ENCODE data around the gene KLHL33. TPM values are rescaled to one million over a fixed set of nuclear protein-coding genes. Genes with fewer than 3 reads are reported as not detected.
A peak's percentile ranks its signal among the peaks of the same experiment; 100 is the strongest.

Gene KLHL33
- total and polyA plus RNA-seq, 11 donors, result 0.07 to 1.00 (median 0.58) TPM

DNA sequence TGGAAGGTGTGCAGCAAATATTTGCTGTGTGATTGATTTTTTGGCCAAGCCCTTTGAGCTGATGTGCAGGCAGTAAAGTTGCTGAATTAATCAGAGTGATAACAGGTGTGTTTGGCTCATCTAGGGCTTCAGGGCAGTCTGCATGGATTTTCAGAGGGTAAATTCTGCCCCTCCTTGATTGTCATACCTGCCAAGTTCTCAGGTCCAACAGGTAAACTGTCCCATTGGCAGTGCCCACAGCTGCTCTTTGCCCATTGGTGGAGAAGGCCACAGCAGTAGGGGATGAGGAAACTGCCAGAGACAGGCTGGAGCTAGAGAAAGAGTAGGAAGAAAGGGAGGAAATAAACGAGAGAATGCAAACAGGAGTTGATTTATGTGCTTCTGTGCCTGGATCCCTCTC is 56.2 kb downstream of the KLHL33 start:
- TF ChIP-seq, protein P1, sequence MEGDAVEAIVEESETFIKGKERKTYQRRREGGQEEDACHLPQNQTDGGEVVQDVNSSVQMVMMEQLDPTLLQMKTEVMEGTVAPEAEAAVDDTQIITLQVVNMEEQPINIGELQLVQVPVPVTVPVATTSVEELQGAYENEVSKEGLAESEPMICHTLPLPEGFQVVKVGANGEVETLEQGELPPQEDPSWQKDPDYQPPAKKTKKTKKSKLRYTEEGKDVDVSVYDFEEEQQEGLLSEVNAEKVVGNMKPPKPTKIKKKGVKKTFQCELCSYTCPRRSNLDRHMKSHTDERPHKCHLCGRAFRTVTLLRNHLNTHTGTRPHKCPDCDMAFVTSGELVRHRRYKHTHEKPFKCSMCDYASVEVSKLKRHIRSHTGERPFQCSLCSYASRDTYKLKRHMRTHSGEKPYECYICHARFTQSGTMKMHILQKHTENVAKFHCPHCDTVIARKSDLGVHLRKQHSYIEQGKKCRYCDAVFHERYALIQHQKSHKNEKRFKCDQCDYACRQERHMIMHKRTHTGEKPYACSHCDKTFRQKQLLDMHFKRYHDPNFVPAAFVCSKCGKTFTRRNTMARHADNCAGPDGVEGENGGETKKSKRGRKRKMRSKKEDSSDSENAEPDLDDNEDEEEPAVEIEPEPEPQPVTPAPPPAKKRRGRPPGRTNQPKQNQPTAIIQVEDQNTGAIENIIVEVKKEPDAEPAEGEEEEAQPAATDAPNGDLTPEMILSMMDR (IDR thresholded peaks at IDR 0.05), result no peak
- TF ChIP-seq POLR2A (IDR thresholded peaks at IDR 0.05), result no peak
- Histone ChIP-seq H3K4me1 (no peaks in the 10 kb centered on the region), H3K4me3 (no peak overlapping the region), H3K36me3 (peaks cover 1 to 100% (median 100%) of the 10 kb centered on the region in 9 donors), H3K27ac (no peak overlapping the region), H3K27me3 (no peaks in the 10 kb centered on the region), H3K9me3 (no peaks in the 10 kb centered on the region)
- WGBS, 4 donors, result 73 to 94% (median 82%) methylated on average over 1 of the region's 1 CpG
- intact Hi-C loops (cut with DNase I), result no loop called here
- ATAC-seq, result no peak
- no peak for DNase-seq

DNA sequence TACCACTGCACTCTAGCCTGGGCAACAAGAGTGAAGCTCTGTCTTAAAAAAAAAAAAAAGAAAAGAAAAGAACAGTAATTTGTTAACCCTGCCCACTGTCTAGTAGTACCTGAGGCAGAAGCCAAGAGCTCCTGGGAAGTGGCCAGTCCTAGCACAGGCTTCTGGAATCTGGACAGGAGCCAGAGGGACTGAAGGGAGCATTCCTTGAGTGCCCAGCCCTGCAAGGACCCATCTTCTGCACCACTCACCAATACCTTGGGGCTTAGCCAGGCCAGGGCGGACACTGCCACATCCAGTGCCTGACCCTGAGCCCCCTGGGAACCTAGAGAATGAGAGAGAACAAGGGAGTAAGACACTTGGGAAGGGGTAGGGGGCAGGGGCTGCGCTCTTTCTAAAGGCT is 58.8 kb downstream of the KLHL33 start:
- 82 to 97% (median 93%) methylated on average over 1 to 2 of the region's 2 CpGs for WGBS, 4 donors
- Histone ChIP-seq H3K4me1 (no peaks in the 10 kb centered on the region), H3K36me3 (peaks cover 0 to 100% (median 99%) of the 10 kb centered on the region in 9 donors), H3K27me3 (no peaks in the 10 kb centered on the region), H3K9me3 (no peaks in the 10 kb centered on the region), H3K4me3 (no peak overlapping the region), H3K27ac (no peak overlapping the region)
- ATAC-seq, result peak in 1 of 4 donors; percentile 21
- TF ChIP-seq, protein P1 (IDR thresholded peaks at IDR 0.05), result no peak
- no peak for TF ChIP-seq POLR2A (IDR thresholded peaks at IDR 0.05)
- intact Hi-C loops (cut with DNase I), result no loop called here
- DNase-seq, result no peak

DNA sequence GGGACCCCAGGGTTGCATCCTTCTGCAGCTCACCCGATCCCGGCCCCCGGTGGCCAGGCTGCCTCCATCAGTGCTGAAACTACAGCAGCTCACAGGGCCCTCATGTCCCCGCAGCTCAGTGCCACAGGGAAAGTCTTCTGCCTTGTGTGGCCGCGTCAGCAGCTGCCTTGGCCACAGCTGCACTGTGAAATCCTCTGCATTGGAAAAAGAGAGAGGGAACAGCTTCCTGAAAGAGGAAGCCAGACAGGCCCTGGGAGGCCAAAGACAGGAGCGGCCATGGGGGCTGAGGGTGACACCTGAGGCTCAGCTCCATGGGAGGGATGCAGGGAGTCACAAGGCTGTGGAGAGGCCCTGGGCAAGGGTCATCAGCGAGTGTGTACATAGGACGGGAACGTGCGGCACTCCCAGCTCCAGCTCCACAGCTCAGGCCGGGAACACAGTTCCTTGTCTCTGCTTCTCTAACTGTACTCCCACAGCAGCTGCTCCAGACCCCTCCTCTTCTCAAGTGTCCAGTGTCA is 59.8 kb downstream of the KLHL33 start:
- DNase-seq (no peak), ATAC-seq (peak in 1 of 4 donors; percentile 36)
- H3K27me3 ChIP-seq, result no peaks in the 10 kb centered on the region
- H3K36me3 ChIP-seq, result peaks cover 0 to 100% (median 98%) of the 10 kb centered on the region in 9 donors
- 94 to 95% (median 95%) methylated on average over 12 of the region's 12 CpGs for WGBS, 4 donors
- H3K4me3 ChIP-seq, result no peak overlapping the region
- intact Hi-C loops (cut with DNase I), result no loop called here
- no peaks in the 10 kb centered on the region for H3K9me3 ChIP-seq
- H3K27ac ChIP-seq, result no peak overlapping the region
- H3K4me1 ChIP-seq, result no peaks in the 10 kb centered on the region
- TF ChIP-seq POLR2A (IDR thresholded peaks at IDR 0.05), result no peak
- TF ChIP-seq, protein P1 (IDR thresholded peaks at IDR 0.05), result no peak

Other genes with a start within 250 kb of the KLHL33 start
- not detected for gene OR11G2, start 245.3 kb downstream of the KLHL33 start, total RNA-seq
- gene OR11G2, start 245.3 kb downstream of the KLHL33 start, polyA plus RNA-seq, result not detected
- not detected for gene OR11H6, start 212.5 kb downstream of the KLHL33 start, total RNA-seq
- not detected for gene OR11H6, start 212.5 kb downstream of the KLHL33 start, polyA plus RNA-seq
- gene OR11H7, start 207.2 kb downstream of the KLHL33 start, total RNA-seq, result not detected
- not detected for gene OR11H7, start 207.2 kb downstream of the KLHL33 start, polyA plus RNA-seq
- not detected for gene OR11H4, start 196.9 kb downstream of the KLHL33 start, total RNA-seq
- not detected for gene OR11H4, start 196.9 kb downstream of the KLHL33 start, polyA plus RNA-seq
- 10 to 100 TPM in 4 of 9 donors, 1 to 10 TPM in 5; 6.1 to 17.0 (median 9.3) TPM for gene TTC5, start 130.2 kb downstream of the KLHL33 start, total RNA-seq
- 1 to 10 TPM; 3.2 to 7.4 TPM for gene TTC5, start 130.2 kb downstream of the KLHL33 start, polyA plus RNA-seq
- 10 to 100 TPM; 24.5 to 85.6 (median 53.0) TPM for gene CCNB1IP1, start 102.9 kb downstream of the KLHL33 start, total RNA-seq
- gene CCNB1IP1, start 102.9 kb downstream of the KLHL33 start, polyA plus RNA-seq, result 10 to 100 TPM; 84.9 to 99.1 TPM
- 10 to 100 TPM in 7 of 9 donors, 1 to 10 TPM in 2; 6.8 to 20.0 (median 16.2) TPM for gene PARP2, start 92.5 kb downstream of the KLHL33 start, total RNA-seq
- 10 to 100 TPM; 10.1 to 21.1 TPM for gene PARP2, start 92.5 kb downstream of the KLHL33 start, polyA plus RNA-seq
- 10 to 100 TPM in 4 of 9 donors, 1 to 10 TPM in 5; 4.1 to 31.3 (median 9.8) TPM for gene TEP1, start 22.7 kb downstream of the KLHL33 start, total RNA-seq
- 1 to 10 TPM; 7.4 to 9.0 TPM for gene TEP1, start 22.7 kb downstream of the KLHL33 start, polyA plus RNA-seq
- 10 to 100 TPM; 16.1 to 40.9 (median 18.5) TPM for gene OSGEP, start 18.6 kb upstream of the KLHL33 start, total RNA-seq
- 10 to 100 TPM; 21.6 to 30.0 TPM for gene OSGEP, start 18.6 kb upstream of the KLHL33 start, polyA plus RNA-seq
- 10 to 100 TPM; 60.4 to 92.6 (median 76.4) TPM for gene APEX1, start 19.1 kb upstream of the KLHL33 start, total RNA-seq
- 100 to 1,000 TPM in 1 of 2 donors, 10 to 100 TPM in 1; 47.9 to 109 TPM for gene APEX1, start 19.1 kb upstream of the KLHL33 start, polyA plus RNA-seq
- 10 to 100 TPM; 12.3 to 25.3 (median 18.0) TPM for gene PIP4P1, start 25.3 kb upstream of the KLHL33 start, total RNA-seq
- 10 to 100 TPM; 13.9 to 39.8 TPM for gene PIP4P1, start 25.3 kb upstream of the KLHL33 start, polyA plus RNA-seq
- gene PNP, start 33.2 kb upstream of the KLHL33 start, total RNA-seq, result 10 to 100 TPM in 6 of 9 donors, 1 to 10 TPM in 3; 4.2 to 38.5 (median 10.5) TPM
- 10 to 100 TPM in 1 of 2 donors, 1 to 10 TPM in 1; 5.9 to 29.8 TPM for gene PNP, start 33.2 kb upstream of the KLHL33 start, polyA plus RNA-seq
- gene RNASE10, start 69.4 kb upstream of the KLHL33 start, total RNA-seq, result under 1 TPM in 5 of 9 donors, not detected in 4; 0.21 to 0.34 (median 0.27) TPM
- gene RNASE10, start 69.4 kb upstream of the KLHL33 start, polyA plus RNA-seq, result not detected
- gene RNASE9, start 124.9 kb upstream of the KLHL33 start, total RNA-seq, result not detected
- not detected for gene RNASE9, start 124.9 kb upstream of the KLHL33 start, polyA plus RNA-seq
- gene RNASE11, start 151.8 kb upstream of the KLHL33 start, total RNA-seq, result not detected
- not detected for gene RNASE11, start 151.8 kb upstream of the KLHL33 start, polyA plus RNA-seq
- not detected for gene RNASE12, start 155.2 kb upstream of the KLHL33 start, total RNA-seq
- gene RNASE12, start 155.2 kb upstream of the KLHL33 start, polyA plus RNA-seq, result not detected
- not detected for gene OR6S1, start 205.5 kb upstream of the KLHL33 start, total RNA-seq
- not detected for gene OR6S1, start 205.5 kb upstream of the KLHL33 start, polyA plus RNA-seq
- gene RNASE4, start 248.4 kb upstream of the KLHL33 start, total RNA-seq, result 10 to 100 TPM in 3 of 9 donors, 1 to 10 TPM in 6; 4.7 to 22.2 (median 8.1) TPM
- 1 to 10 TPM; 9.8 TPM for gene RNASE4, start 248.4 kb upstream of the KLHL33 start, polyA plus RNA-seq

Data from heart left ventricle (tissue), 16 donors.